Hepatocyte (in vitro differentiated cells): ENCODE data around the gene PGA5.
"Not testable (repeated sequence)": the region's sequence is repeated elsewhere in the genome, so short reads cannot be mapped to it uniquely, and the experiment has no call there.

Experiments used
- CTCF ChIP-seq: fragments of 200-600 bp; sonication (generic); IDR thresholded peaks from 2 replicates; pipeline ENCODE4 v1.5.1; 2016; ENCODE audit warnings: antibody characterized with exemption, mild to moderate bottlenecking; ENCODE audit not compliant: poor library complexity
- EZH2 ChIP-seq: fragments of 200-600 bp; sonication (generic); IDR thresholded peaks from 2 replicates; pipeline ENCODE4 v1.6.1; 2016; ENCODE audit warnings: antibody characterized with exemption, mild to moderate bottlenecking, borderline replicate concordance
- EZH2phosphoT487 ChIP-seq: fragments of 200-600 bp; sonication (generic); IDR thresholded peaks from one replicate; pipeline ENCODE4 v1.6.1; 2018; ENCODE audit warnings: antibody characterized with exemption, mild to moderate bottlenecking, low read depth, moderate library complexity; ENCODE audit not compliant: unreplicated experiment, severe bottlenecking

DNA sequence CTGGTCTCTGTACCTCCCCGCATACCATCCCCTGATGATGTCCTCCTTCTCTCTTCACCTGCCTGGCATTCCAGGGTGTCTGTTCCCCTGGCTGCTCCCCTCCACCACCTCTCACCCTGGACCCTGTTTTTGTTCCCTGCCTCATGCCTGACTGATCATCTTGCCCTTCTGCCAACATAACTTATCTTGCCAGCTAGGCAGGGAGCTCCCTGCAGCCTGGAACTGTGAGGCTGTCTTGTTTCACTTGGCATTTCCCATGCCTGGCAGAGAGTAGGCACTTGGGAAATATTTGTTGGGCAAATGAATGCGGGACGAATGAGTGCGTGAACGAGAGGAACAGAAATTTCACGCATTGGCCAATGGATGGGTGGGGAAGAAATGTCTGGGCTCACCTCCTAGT, 30.3 kb upstream of the PGA5 start:
- not testable (repeated sequence) for TF ChIP-seq EZH2, CTCF, EZH2phosphoT487
